GM19238 (cell line): ENCODE results near the gene C5orf15.

Experiments used
- DNase-seq: peaks from one replicate; pipeline ENCODE4 v3.0.0; 2011; ENCODE audit warnings: low spot score; ENCODE audit not compliant: insufficient read length

The C5orf15 gene

GRCh38 chr5:133968204-133968980 lies at the start of gene C5orf15:
TSS of gene C5orf15 (minus strand) at chr5:133968625. CDS start at chr5:133968584, 41 bp downstream.
- peak; percentile 84 for DNase-seq

DNA sequence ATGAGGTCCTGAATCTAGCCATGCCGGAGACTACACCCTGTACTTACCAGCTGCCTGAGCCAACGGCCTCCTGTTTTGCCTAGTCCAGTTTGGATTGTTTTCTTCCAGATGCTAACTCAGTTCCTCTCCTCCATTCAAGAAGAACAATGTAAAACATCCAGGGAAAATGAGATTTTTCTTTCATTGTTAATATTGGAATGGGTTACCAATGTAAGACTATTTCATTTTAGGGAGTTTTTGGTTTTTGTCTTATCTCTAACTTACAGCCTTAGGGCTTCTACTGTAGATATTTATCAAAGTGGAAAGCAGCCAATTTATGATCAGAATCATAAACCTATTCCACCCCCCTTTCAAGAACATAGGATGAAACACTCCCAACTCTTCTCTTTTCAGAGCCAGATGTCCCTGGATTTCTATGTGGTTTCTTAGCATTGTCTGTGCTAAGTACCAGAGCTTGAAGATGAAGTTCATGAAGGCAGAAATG lies 39.9 kb upstream of the C5orf15 start:
- no peak for DNase-seq

DNA sequence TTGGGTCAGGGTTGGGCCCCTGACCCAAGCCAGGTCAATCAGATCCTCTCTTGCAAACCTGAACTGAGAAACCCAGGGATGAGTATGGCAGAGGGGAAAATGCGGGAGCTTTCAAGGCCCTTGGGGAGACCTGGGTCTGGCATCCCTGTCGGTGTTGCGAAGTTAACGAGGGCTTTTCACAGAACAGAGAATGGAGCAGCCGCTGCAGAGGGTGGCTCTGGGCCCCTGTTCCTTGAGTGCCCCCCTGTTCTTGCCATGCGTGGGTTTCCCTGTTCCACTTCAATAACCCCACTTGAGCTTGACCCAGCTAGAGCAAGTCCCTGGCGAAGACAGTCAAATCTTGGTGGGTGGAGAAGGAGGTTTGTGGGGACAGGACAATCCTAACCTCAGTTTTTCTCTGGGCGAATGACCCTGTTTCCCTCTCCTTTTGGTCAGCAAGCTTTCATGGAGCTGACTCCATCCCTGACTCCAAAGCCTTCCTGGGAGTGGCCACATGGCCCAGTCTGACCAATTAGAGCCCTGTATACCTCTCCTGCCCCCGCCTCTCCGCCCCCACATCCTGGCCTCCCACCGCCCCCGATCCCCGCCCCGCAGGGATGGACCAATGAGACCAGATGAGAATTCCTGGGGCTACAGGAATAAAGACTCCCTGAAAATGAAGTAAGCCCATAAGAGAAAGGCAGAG lies 39.3 kb upstream of the C5orf15 start:
- DNase-seq: no peak

DNA sequence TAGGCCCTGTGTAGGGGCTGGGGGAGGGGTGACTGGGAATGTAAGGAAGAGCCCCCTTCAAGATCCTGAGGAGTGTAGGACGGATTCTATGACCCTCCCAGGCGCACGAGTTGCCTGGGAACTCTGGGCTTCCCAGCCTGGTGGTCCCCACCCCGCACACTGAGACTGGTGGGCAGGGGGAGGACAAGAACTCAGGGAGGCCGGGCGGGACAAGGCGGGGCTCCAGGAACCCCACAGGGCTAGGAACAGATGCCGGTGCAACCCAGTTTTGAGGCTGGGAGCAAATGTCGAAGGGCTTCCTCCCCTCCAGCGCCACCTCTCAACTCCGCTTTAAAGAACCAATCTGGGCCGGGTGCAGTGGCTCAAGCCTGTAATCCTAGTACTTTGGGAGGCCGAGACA lies 37.7 kb upstream of the C5orf15 start:
- DNase-seq: no peak

DNA sequence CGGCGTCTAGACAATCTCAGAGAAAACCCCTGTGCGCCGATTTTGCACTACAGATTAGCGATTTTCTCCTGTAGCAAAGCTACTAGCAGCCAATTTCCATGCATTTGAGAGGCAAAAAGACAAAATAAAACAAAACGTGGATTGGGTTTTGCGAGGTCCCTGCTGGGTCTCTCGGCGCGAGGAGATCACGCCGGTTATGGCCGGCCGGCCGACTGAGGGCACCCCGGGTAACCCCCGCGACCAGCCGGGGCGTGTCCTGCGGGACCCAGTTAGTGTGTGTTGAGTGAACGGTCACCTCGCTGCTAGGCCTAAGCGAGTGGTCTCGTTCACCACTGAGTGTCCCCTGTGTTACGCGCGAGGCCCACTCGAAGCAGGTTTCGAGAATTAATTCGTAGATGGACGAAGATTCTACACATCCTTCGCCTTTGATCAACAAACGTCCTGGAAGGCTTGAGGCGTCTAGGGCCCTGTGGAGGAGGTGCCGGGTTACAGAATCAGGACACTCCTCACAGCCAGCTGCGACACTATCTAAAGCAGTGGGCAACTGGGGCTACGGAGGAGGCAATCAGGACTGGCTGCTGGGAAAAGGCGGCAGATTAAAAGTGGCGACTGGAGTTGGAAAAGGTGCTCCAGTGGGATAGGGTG lies 37.1 kb upstream of the C5orf15 start:
- peak; percentile 51 for DNase-seq

DNA sequence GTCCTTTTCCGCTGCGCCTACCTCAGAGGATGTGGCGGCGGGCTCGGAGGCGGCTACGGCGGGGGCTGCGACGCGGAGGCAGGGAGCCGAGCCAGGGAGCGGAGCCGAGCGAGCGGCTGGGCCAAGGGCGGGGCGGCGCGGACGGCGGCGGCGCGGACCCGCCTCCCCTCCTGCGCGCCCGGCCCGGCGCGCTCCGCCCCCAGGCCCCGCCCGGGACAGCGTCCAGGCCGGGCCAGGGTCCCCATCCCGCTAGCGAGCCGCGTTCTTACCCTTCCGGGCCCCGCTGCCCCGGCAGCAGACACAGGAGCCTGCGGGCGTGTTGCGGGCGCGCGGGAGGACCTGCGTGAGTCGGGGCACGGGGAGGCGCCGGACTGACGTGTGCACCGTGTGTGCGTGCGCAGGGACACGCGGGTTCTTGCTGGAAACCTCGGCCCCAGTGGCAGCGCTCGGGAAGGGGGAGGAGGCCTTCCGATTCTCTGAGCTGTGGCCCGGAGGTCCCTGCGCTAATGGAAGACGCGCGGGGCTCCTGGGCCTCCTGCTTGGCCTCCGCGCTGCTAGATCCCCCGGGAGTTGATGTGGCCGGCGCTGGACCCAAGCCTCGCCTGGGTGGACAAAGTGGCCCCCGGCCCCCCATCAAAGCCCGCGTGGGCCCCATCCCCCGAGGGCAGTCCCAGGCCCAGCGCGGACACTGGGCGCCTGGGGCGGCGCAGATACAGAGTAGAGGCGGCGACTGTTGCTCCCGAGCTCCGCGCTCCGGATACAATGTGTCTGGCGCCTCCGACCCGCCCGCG lies 36.4 kb upstream of the C5orf15 start, which contains the start of gene VDAC1:
TSS of gene VDAC1 (minus strand) at position 350 of the 791 bp plus-strand sequence. CDS start 11,963 bp downstream, outside the sequence.
- DNase-seq: peak; percentile 94

- peak; percentile 63 for DNase-seq
These were observed 35.6 kb upstream of the C5orf15 start for GRCh38 chr5:134003817-134004625.

DNA sequence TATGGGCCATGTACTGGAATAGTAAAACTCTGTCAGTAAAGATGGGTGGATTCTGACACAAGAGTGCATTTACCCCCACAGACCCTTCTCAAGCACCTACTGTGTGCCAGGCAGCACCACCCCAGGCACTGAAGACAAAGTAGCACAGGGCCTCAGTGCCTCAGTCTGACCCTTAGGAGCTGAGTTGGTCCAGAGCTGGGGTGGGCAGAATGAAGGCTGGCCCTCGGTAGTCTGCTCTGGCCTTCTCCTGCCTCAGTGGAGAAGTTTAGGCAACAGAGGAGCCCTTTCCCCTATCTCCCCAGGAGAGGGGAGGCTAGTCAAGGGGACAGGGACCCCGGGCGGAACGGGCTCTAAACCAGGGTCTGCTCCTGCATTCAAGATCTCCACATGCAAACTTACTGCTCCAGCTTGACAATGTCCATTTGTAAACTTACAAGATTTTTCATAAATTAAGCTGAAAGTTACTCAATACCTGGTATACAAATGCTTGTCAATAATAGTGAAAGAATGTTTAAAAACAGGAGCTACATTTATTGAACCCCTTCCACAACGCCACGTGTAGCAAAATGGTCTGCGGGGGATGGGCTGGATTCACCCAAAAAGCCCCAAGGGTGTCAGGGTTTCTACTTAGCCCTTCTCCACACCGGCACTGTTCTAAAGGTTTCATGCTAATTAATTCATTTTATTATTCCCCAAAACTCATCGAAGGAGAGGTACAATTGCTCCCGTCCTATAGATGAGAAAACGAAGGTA lies 34.8 kb upstream of the C5orf15 start:
- peak; percentile 23 for DNase-seq

DNA sequence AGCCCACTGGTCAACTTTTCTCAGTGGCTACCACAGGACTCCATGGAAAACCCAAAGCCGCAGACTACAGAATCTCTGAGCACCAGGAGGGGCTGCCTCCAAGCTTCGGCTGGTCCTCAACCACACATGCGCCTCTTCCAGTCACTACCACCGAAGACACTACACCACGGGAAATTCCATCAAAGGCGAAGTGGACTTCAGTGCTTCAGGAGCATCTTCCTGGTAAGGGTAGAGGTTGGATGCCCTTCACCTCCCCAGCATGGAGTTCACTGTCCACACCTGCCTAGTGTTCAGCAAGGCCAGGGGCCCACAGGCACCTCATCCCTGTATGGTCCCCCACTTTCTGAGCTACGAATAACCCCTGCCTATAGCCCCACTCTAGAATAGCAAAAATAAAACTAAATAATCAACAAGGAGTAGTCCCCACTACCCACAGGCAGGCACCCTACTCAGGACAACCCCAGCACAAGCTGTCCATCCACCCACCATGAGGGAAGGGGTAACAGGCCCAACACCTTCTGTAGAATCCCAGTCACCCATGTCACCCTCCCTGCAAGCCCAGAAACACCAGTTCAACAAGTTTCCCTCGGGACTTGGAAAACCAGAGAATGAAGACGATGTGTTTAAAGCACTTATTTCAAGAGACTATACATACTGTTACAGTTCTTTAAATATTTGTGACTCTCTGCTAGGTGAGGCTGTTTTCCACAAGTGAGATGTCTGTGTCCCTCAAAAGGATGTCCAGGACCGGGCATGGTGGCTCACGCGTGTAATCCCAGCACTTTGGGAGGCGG lies 33.7 kb upstream of the C5orf15 start:
- DNase-seq: no peak

DNA sequence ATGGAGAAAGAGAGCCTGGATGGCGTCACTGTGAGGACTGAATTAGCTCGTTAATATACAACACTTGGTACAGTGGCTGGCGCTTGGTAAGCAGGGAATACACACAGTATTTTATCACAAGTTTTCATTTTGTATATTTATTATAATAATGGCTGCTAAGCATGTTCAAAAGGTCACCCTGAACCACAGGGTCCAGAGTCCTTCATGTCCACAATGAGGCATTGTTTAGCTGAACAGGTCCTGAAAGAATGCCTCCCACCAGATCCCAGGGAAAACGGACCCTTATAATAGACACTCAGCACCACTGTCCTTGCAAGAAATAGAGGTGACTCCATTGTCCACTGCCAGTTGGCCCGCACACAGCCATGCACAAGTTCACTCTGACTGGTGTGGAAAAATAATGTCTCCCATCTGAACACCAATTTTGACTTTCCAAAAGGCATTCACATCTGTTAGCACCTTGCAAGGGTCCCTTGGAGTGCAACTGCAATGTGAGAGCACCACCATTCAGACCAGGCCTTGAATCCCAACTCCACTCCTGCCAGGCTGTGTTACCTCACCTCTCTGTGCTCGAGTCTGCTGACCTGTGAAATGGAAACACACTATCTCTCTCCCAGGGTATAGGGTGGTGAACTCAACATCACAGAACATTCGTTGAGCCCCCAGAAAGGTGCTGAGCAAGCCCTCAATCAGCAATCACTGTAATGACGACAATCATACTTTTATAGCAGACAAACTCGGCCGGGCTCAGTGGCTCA lies 32.5 kb upstream of the C5orf15 start:
- no peak for DNase-seq

- DNase-seq: no peak
These were observed 31.7 kb upstream of the C5orf15 start for GRCh38 chr5:134000091-134000511.

- no peak for DNase-seq
These were observed 30.4 kb upstream of the C5orf15 start for GRCh38 chr5:133998807-133999206.

DNA sequence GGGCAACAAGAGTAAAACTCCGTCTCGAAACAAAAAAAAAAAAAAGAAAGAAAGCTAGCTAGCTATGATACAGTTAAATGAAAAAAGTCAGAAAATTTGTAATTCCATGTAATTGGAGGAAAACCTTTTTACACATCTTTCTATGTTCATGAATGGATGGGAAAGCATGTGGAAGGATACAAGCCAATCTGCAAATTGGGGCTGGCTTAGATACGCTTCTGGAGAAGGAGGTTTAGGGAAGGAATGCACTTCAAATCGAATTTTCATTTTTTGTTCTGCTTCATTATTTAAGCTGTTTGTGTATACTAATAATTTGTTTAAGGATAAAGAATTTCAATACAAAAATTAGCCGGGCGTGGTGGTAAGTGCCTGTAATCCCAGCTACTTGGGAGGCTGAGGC lies 29.6 kb upstream of the C5orf15 start:
- DNase-seq: no peak

DNA sequence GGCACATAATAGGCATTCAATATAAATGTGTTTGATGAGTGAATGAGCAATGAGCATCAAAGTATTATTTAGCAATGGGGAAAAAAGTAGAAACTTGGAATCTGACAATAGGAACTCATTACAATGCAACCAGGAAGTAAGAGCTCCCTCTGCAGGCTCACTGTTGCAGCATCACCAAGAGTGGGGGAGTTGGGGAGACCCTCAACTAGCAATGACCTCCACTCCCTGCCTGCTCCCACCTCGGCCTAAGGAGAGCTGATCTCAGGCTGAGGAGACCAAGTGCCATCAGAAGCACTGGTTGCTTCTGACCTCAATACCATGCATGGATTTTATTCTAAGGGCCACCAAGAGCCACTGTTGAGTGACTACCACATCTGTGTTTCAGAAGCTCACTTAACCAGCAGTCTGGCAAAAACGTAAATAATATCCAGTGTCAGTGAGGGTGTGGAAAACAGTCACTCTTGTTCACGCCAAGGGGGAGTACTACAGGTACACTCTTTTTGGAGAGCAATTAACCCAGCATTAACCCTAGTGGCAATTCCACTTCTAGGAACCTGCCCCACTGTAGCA lies 28.3 kb upstream of the C5orf15 start:
- no peak for DNase-seq

GRCh38 chr5:133995883-133996563 lies 27.6 kb upstream of the C5orf15 start:
- DNase-seq: no peak

DNA sequence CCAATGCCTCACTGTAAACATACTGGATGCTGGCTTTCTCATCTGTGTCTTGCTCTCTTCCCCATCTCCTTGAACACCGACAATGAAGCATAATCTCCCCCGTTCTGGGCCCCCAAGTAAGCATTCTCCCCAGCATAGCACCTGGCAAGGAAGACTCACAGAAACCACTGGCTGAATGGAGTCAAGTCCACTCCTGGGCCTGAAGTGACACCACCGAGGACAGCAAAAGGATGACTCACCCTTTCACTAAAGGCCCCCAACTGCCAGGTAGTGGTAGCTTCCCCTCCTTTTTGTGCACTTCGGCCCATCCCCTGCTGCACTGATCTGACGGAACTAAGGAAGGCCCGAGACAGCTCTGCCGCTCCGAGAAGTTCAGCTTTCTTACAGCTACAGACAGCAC lies 26.9 kb upstream of the C5orf15 start:
- DNase-seq: no peak

GRCh38 chr5:133994990-133995333 lies 26.5 kb upstream of the C5orf15 start:
- DNase-seq: no peak
